SK-N-SH treated with all-trans-retinoic acid at 6 μM for 48 hours (cell line): ENCODE results near the gene SARDH.

ENCODE experiments used
- BACH2 ChIP-seq: fragments of 250-450 bp; sonication (Bioruptor Pico); IDR thresholded peaks from 2 replicates; pipeline ENCODE4 v1.9.0; 2021; ENCODE audit warnings: mild to moderate bottlenecking, borderline replicate concordance
- OSR1 ChIP-seq: fragments of 250-450 bp; sonication (Bioruptor Pico); IDR thresholded peaks from 2 replicates; pipeline ENCODE4 v1.8.0; 2022; ENCODE audit warnings: moderate library complexity, mild to moderate bottlenecking, inconsistent platforms

DNA sequence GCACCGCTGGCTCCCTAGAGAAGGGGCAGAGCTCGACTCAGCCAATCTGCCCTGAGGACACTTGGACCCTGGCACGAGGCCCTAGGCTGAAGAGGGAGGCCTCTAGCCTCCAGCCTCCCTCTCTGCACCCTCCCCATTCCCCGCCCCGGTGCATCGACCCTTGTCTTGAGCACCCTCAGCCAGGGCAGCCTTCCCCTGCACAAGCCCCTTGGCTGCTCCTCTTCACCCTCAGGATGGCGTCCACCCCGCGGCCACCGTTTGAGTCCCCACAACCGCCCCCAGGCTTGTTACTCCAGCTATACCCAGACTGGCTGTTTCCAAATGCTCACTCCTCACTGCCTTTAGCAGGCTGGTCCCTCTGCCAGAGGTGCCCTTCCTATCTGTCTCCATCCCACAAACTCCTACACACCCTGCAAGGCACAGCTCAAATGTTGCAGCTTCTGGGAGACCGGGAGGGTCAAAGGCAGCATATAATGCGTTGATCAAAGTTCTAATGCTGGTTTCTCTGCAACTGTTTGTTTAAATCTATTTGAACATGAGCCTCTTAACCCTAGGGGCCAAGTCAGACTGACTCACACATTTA, 122.5 kb downstream of the SARDH start:
- TF ChIP-seq OSR1 (CRISPR knock-in tag) = no peak
- no peak for TF ChIP-seq BACH2 (CRISPR knock-in tag)
